G401.6 (cell line): ENCODE measurements around the gene SNCG.

Experiments used
- FAIRE-seq: peaks from 2 replicates; lab custom pipeline; 2012; peaks lifted over from hg19 to GRCh38; lab: Jason Lieb, UNC

The SNCG gene

DNA sequence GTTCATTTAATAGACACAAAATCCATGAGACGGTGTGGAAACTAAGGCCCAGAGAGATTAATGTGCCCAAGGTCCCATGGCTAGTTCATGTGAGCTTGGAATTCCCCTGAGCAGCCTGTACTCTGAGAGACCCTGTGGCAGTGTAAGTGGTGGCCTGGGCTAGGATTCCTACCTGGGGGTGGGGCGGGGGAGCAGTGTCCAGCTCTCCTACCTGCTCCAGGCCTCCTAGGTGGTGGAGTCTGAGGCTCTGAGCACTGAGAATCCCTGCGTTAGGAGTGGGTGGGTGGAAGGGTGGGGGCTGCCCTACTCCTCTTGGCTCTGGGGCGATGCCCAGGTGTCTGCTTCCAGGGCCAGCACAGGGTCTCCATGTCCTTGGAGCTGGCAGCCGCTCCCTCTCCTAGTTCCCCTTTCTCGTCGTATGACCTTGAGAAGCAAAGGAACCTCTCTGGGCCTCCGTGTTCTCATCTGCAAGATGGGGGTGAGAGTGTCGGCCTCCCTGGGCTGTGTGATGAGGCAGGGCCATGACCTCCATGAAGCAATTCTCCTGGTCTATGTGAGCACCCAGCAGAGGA is 2.5 kb downstream of the SNCG start:
- no peak for FAIRE-seq

DNA sequence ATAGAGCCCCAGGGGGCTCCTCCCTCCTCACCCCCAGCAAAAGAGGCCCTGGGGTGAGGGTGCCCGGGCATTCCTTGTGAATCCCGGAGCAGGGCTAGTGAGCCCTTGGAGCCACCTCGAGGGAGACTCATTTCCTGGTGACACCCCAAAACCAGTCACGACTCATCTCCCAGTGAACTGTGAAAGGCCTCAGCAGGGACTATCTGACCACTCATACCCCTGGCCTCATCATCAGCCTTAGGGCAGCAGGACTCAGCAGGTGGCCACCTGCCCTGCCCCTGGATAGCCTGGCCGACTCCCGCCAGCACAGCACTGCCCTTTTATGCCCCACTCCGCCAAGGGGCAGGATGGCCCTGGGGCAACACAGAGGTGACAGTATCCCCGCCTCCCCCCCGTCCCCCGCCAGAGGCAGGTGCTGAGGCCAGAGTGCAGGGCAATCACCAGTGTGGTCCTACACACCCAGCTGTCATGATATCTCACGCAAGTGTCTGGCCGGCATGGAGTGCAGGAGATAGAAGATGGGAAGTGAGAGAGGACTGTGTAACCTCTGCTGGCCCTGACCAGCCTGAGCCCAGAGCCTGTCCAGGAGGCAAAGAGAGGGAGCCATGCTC is 3.2 kb downstream of the SNCG start:
- FAIRE-seq, result no peak

DNA sequence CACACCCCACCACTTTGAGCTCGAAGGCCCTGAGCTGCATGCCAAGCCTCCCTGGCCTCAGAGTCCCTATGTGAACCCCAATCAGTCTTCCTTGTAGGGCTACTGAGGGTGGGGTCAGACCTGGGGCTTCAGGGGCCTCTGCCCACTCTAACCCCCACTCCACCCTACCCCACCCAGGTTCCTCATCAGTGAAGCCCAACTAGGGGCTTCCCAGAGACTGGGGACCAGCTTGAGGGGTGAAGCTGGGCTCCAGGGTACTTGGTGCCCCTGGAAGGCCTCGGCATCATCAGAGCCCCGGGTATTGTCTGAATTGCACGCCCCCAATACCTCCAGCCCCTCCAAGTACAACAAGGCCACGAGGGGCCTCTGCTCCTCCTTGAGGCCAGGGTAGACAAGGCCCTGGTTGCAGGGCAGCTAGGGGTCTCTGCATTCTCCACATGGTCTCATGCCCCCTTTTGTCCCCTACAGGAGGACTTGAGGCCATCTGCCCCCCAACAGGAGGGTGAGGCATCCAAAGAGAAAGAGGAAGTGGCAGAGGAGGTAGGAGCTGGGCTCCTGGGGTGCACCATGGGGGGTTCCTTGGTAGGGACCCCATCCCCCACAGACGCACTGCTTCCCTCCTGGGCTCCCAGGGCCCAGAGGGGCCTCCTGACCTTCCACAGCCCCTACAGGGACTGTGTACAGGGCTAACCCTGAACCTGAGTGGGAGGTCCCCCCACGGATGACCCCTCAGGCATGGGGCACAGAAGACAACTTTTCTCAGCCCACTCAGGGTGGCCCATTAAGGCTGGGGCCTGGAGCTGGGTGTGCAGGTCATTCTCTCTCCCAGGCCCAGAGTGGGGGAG is 4.0 kb downstream of the SNCG start:
- no peak for FAIRE-seq

DNA sequence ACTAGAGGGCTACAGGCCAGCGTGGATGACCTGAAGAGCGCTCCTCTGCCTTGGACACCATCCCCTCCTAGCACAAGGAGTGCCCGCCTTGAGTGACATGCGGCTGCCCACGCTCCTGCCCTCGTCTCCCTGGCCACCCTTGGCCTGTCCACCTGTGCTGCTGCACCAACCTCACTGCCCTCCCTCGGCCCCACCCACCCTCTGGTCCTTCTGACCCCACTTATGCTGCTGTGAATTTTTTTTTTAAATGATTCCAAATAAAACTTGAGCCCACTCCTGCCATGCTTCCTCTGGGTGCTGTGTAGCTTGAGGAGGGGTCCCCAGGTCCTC is 4.5 kb downstream of the SNCG start:
- no peak for FAIRE-seq

DNA sequence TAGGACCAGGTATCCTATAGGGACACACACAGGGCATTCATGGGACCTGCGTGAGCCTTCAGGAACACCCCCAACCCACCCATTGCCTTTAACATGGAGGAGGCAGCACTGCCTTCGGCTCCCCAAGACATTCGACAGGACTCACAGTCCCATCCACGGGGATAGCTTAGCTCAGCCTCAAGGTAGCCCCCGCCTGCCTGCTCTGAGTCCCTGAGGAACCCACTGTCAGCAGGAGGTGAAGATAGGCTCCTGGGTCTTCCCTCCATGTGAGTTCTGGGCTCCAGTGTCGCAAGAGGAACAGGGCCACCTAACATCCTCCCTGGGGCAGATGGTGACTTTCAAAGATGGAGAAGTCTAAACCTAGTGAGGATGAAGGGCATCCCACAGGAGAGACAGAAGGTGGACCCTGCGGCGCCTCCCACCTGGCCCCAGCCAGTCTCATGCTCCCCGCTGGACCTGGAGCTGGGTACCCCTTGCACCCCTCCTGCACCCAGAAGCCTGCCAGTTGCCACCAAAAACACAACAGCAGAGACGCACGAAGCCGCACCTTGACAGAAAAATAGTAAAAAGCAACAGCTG is 5.0 kb downstream of the SNCG start:
- FAIRE-seq, result no peak

DNA sequence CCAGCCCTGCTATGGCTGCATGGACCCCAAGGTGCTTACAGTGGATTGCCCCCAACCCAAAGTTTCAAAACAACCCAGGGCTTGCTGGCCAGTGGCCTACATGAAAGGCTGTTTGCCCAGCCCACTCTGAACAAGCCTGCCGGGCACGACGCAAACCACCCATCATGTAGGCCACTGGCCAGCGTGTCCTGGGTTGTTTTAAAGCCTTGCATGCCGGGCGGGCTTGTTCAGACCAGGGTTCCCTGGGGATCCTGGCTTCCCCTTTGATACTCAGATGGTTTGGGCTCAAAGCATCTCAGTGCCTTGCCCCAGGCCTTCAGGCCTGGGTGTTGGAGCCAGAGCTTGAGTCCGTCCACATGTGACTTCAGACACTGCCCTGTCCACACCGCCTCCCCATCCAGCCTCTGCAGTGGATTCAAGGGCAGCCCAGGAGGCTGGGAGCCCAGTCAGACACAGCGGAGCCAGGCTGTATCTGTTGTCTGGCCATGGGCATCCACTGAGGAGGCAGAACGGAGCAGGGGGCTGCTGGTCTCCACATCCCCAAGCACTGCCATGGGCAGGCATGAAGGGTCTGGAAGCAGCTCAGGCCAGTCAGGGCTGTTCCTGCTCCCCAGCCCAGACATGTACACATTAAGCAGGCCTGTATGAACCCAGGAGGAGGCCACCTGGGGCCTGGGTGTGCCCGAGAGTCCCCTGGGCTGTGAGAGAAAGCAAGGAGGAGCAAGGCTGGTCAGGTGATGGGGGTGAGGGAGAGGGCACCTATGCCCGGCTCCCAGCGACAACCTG is 5.9 kb downstream of the SNCG start:
- FAIRE-seq, result no peak

DNA sequence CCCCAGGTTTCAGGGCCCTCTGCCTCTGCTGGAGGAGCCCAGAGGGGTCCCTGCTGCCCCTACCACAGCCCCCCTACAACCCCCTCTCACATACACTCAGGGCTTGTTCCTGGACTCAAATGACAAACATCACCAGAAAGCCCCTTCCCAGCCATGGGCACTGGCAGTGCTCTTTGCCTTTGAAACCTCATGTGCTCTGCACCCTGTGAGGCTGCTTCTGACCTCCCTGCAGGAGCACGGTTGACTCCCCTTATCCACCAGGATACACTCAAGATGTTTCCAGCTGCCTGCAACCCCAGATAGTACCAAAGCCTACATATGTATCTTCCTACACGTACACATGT is 6.4 kb downstream of the SNCG start:
- no peak for FAIRE-seq

DNA sequence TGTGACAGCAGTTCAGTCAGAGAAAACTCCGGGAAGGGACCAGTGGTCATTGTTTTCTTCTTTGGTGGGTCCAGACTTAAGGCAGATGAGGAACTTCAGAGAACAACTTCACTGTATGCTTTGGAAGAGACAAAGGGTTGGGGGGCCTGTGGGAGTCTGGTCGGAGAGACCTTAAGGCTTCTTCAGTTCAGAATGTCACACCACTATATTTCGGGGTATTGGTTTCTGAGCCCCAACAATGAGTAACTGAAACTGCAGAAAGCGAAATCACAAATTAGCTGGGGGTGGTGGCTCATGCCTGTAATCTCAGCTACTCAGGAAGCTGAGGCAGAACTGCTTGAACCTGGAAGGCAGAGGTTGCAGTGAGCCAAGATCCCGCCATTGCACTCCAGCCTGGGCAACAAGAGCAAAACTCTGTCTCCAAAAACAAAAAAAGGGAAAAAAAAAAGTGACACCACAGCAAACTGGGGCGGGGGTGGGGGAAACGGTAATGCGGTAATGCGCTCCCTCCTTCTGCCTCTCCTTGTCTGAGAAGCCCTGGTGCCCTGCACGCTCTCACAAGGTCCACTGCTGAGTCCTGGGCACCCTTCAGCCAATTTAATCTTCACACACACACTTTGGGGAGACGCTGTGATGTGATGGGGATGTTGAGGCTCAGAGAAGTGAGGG is 7.7 kb downstream of the SNCG start:
- FAIRE-seq, result no peak

DNA sequence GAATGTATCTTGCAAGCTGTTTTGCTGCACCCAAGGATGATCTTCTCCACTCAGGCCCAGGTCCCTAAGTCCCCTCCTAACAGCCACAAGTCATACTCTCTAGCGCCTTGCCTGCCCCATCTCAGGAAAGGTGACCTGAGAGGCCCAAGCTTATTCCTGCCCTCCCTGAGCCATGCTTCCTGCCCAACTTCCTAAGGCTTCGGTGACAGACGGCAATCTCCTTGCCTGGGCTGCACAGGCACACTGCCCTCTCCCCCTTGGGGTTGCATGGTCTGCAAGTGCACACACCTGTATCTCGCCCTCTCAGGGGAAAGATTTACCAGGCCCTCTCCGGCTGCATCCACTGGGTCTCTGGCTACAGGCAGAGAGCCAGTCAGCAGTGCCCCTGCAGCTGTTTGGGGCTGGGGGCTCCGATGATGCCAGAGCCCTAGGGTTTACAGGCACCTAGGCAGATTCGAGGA is 9.1 kb downstream of the SNCG start:
- no peak for FAIRE-seq

DNA sequence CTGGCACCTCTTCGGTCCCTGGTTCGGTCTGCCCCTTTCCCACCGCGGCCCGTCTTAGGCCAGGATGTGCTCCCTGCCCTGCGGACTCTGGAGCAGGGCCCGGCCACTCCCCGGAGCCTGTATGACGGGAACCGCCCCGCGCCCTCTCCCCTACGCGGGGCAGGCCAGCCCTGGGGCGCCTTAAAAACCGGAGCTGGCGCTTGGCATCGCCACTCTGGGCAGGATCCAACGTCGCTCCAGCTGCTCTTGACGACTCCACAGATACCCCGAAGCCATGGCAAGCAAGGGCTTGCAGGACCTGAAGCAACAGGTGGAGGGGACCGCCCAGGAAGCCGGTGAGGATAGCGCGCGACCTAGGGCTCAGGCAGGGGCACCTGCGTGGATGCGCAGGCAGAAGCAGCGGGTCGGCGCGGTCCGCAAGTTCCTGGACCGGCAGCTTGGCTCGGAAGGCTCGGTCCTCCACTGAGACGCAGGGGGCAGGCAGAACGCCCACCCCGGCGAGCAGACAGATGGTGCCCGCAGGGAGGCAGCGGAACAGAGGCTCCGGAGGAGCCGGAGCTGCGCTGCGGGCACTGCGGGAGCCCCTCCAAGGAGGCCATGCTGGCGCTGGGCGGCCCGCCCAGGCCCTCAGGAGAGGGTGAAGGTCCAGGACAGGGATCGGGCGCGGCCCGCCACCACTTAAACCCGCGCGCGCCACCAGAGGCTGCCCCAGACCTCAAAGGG is 10.0 kb downstream of the SNCG start, which contains the start of gene ADIRF:
Gene ADIRF (plus strand): TSS at position 212 of the 723 bp plus-strand sequence. CDS start 63 bp downstream, at position 275.
- no peak for FAIRE-seq

DNA sequence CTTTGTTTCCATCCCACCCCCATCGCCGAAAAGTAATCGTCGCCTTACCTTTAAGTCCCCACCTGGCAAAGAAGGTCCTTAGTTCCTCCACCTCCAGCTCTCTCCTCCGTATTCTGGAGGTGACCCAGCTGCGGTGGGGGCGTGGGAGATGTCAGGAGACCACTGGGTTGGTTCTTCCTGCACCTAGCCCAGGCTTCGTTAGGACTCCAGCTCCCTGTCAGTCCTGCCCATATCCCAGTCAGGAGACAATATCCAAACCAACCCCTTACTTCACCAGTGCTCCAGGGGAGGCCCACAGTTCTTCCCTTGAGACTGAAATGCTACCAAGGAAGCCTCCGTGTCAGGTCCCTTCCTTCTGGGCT is 10.6 kb downstream of the SNCG start:
- no peak for FAIRE-seq

DNA sequence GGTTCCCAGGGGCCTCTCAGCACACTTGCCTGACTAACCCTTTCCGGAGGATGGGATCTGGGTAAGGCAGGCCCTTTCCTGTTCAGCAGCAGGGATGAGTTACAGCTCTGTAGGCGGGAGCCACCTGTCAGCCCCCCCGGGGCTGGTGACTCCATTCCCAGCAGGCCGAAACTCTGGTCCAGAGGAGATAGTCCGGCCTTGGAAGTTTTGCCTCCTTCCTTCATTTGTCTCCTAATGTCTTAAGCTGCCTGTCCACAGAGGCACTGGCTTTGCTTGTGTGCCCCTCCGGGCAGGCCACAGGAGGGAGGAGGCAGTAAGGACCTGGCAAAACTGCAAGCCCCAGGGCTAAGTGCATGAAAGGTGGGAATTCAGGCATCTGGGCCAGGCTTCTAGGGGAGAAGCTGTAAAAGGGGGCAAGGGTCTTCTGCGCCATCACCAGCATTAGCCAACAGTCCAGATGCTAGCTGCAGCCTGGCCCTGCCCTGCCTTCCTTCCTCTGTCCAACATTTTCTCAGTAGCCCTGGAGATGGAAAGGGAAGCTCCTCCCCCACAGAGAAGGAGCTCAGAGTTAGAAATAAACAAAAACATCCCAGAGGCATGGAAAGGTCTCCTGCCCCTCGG is 11.1 kb downstream of the SNCG start:
- no peak for FAIRE-seq

DNA sequence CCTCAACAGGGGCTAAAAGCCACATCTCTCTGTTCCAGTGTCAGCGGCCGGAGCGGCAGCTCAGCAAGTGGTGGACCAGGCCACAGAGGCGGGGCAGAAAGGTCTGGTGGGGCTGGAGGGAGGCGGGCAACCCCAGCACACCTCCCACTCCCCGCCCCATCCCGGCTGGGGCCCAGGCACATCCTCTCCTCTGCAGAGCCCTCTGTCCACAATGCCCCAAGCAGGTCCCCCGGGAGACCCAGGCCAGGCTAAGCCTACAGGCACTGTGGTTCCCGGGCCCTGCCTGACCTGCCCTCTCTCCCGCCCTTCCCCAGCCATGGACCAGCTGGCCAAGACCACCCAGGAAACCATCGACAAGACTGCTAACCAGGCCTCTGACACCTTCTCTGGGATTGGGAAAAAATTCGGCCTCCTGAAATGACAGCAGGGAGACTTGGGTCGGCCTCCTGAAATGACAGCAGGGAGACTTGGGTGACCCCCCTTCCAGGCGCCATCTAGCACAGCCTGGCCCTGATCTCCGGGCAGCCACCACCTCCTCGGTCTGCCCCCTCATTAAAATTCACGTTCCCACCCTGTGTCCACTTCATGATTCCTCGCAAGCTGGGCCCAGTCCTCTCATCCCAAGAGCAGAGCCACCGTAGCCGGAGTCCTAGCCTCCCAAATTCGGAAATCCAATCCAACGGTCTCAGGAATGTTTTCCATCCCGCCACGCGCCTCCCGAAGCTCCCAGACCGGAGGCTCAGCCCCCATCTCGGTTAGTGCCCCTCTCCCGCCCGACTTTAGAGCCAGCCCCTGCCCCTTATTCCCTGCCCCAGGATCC is 12.0 kb downstream of the SNCG start:
- no peak for FAIRE-seq

DNA sequence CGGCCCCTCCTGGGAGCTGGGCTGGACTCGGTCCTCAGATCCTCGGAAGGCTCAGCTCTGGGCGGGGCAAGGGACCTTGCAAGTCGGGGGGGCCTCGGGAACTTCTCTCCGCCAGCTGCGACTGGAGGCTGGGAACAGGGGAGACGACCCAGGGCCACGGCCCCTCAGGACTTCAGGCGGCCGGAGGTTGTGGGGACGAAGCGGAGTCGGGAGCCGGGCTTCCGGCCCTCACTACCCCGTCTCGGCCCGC is 12.5 kb downstream of the SNCG start:
- FAIRE-seq, result no peak

DNA sequence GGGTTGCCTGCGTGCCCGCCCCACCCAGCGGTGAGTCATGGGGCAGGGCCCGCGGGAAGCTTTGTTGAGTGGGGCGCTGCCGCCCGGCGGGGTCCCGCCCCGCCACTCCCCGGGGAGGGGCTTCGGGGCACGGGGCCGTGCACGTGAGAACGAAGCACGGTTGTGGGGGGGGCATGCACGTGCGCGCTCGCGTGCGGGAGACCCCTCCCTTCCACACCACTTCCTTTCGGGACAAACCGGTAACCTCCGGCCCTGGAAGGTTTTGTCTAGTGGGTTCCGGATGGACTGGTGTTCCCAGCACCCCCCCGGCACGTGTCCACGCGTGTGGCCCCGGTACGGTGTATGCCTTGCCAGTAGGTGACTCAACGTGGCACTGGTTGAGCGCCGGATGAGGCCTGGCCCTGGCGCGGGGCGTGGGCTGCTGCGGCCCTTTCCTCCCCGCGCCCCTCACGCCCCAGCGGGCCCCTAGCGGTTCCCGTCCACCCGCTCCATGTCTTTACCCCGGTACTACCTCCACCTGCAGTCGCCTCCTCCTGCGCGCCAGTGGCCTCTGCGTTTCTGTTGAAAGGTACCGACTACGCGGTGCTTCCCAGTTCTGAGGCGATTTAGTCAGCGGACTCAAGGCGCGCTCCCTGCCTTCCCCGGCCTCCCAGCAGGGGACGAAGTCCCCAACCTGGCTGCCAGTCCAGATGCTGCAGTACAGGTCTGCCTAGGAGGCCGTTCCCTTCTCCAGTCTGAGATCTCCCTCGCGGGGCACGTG is 13.0 kb downstream of the SNCG start:
- FAIRE-seq, result no peak

DNA sequence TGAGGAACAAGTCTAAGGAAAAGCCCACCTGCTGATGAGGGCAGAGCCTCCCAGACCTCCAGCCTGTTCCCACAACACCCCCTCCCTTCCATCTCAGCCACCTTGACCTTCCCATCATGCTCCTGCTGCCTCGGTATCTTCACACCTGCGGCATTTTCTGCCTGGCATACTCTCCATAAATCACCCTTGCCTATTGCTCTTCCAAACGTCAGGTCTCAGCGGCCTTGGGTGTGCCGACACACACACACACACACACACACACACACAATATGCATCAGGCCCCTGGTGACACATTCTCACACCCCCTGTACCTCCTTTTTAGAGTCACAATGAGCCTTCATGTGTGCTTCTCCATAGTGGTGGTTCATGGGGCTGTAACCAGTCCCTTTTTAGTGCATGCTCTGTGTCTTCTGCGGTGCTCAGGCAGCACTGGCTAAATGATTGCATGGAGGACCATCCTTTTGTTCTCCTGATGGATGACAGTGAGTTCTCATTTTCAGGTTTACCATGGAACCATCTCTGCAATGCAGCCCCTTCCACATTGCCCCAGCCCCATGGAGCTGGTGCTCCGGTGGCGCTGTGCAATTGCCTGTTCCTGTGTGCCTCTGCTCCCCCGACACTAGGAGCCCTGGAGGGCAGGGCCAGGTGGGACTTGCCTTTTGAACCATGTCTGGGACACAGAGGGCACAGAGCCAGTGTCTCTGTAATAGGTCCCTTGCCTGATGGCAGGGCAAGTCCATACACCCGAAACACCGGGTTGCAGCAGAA is 14.4 kb downstream of the SNCG start:
- no peak for FAIRE-seq

DNA sequence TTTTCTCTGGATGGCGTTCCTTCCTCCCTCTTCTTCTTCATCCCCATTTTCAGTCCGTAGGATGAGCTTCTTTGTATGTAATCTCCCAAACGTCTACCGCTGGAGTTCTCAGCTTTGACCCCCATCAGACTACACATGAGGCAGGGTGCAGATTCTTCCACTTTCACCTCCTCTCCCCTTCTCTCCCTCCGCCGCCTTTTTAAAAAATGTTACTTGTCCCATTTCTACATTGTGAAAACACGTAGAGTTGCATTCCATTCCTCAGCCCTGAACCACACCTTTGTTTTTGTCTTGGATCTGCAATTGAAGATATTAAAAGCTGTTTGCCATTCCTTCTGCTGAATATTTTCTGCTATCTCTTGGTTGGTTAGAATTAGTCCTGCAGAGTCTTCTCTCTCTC is 16.1 kb downstream of the SNCG start:
- no peak for FAIRE-seq

DNA sequence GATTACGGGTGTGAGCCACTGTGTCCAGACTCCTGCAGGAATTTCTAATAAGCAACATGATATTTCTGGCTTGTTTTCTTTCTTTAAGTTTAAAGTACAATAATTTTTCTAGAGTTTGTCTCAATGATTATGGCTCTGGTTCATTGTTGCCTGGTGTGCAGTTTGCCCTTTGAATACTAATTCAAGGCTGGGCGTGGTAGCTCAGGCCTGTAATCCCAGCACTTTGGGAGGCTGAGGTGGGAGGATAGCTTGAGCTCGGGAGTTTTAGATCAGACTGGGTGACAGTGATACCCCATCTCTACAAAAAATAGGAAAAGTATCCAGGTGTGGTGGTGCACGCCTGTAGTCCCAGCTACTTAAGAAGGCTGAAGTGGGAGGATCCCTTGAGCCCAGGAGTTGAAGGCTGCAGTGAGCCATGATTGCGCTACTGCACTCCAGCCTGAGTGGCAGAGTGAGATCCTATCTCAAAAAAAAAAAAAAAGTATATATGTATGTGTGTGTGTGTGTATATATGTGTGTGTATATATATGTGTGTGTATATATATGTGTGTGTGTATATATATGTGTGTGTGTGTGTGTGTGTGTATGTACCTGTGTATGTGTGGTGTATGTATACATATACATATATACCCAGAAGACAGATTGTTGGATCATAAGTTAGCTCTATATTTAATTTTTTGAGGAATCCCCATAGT is 18.1 kb downstream of the SNCG start:
- no peak for FAIRE-seq
